ENCODE data around the gene TMEM273.

TMEM273 gene

GRCh38 chr10:49116509-49117375, 71.4 kb downstream of the TMEM273 start:
- DNase-seq (ENCODE audit: low read depth in 2 of 2), result no peak

GRCh38 chr10:49115796-49116508, 72.2 kb downstream of the TMEM273 start:
- no peak for DNase-seq (ENCODE audit: low read depth in 2 of 2)

GRCh38 chr10:49115015-49115795, 73.0 kb downstream of the TMEM273 start, which contains the start of gene VSTM4:
VSTM4 (minus strand) TSS chr10:49115522; CDS start chr10:49115485, 37 bp downstream.
- peak in 1 of 2 donors; percentile 5 for DNase-seq (ENCODE audit: low read depth in 2 of 2)

- DNase-seq (ENCODE audit: low read depth in 2 of 2), result no peak
Measured at GRCh38 chr10:49114718-49115014, 73.5 kb downstream of the TMEM273 start.

- DNase-seq (ENCODE audit: low read depth in 2 of 2), result no peak
Measured at GRCh38 chr10:49113741-49114141, 74.5 kb downstream of the TMEM273 start.

GRCh38 chr10:49112851-49113250, 75.3 kb downstream of the TMEM273 start:
- DNase-seq (ENCODE audit: low read depth in 2 of 2), result no peak

GRCh38 chr10:49112098-49112497, 76.1 kb downstream of the TMEM273 start:
- no peak for DNase-seq (ENCODE audit: low read depth in 2 of 2)

GRCh38 chr10:49111320-49111698, 76.9 kb downstream of the TMEM273 start:
- no peak for DNase-seq (ENCODE audit: low read depth in 2 of 2)

- DNase-seq (ENCODE audit: low read depth in 2 of 2), result no peak
Measured at GRCh38 chr10:49110684-49111319, 77.4 kb downstream of the TMEM273 start.

- DNase-seq (ENCODE audit: low read depth in 2 of 2), result no peak
Measured at GRCh38 chr10:49109669-49110340, 78.4 kb downstream of the TMEM273 start.

- no peak for DNase-seq (ENCODE audit: low read depth in 2 of 2)
Measured at GRCh38 chr10:49108656-49109055, 79.5 kb downstream of the TMEM273 start.

- DNase-seq (ENCODE audit: low read depth in 2 of 2), result no peak
Measured at GRCh38 chr10:49107887-49108267, 80.3 kb downstream of the TMEM273 start.

- no peak for DNase-seq (ENCODE audit: low read depth in 2 of 2)
Measured at GRCh38 chr10:49107111-49107886, 80.9 kb downstream of the TMEM273 start.

GRCh38 chr10:49106451-49106850, 81.7 kb downstream of the TMEM273 start:
- DNase-seq (ENCODE audit: low read depth in 2 of 2), result no peak

- no peak for DNase-seq (ENCODE audit: low read depth in 2 of 2)
Measured at GRCh38 chr10:49105076-49105475, 83.1 kb downstream of the TMEM273 start.
